ENCODE data around the gene ABHD17A.

ABHD17A gene

DNA sequence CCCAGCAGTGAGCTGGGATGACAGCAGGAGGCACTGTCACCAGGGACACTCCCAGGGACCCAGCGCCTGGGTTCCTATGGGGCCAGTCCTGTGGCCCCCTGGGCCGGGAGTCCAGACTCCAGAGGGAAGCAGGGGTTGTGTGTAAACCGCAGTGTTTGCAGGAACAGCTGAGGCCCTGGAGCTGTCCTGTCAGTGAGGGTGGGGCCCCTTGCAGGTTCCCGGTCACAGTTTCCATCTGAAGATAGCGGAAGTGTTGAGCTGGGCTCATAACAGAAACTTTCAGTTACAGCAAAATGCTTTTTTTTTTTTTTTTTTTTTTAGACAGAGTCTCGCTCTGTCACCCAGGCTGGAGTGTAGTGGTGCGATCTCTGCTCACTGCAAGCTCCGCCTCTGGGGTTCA, 38.0 kb upstream of the ABHD17A start (continued):
- TF ChIP-seq, protein P1, sequence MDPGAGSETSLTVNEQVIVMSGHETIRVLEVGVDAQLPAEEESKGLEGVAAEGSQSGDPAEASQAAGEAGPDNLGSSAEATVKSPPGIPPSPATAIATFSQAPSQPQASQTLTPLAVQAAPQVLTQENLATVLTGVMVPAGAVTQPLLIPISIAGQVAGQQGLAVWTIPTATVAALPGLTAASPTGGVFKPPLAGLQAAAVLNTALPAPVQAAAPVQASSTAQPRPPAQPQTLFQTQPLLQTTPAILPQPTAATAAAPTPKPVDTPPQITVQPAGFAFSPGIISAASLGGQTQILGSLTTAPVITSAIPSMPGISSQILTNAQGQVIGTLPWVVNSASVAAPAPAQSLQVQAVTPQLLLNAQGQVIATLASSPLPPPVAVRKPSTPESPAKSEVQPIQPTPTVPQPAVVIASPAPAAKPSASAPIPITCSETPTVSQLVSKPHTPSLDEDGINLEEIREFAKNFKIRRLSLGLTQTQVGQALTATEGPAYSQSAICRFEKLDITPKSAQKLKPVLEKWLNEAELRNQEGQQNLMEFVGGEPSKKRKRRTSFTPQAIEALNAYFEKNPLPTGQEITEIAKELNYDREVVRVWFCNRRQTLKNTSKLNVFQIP (CRISPR knock-in tag; IDR thresholded peaks at IDR 0.05; ENCODE audit: borderline replicate concordance, low read depth) = no peak
- no peak for TF ChIP-seq ISL1 (CRISPR knock-in tag; IDR thresholded peaks at IDR 0.05)
- TF ChIP-seq ZFP30 (CRISPR knock-in tag; IDR thresholded peaks at IDR 0.05) = no peak

DNA sequence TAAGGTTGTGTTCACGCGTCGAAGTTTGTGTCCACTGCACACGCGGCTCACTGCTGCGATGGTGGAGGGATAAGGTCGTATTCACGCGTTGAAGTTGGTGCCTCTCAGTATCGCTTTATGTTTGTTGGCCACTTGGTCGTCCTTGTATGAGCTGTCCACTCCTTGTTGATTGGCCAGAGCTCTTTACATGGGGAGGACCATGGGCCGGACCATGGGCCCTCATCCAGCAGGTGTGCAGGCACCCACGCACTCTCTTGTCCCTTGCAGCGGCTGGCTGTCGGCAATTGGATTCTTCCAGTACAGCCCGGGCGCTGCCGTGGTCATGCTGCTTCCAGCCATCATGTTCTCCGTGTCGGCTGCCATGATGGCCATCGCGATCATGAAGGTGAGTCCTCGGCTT, 37.5 kb upstream of the ABHD17A start:
- TF ChIP-seq ESRRG (CRISPR knock-in tag; IDR thresholded peaks at IDR 0.05) (no peak), ISL1 (CRISPR knock-in tag; IDR thresholded peaks at IDR 0.05) (no peak), CSDC2 (CRISPR knock-in tag; IDR thresholded peaks at IDR 0.05) (no peak), ZNF8 (CRISPR knock-in tag; IDR thresholded peaks at IDR 0.05) (no peak)
- TF ChIP-seq, protein P2, sequence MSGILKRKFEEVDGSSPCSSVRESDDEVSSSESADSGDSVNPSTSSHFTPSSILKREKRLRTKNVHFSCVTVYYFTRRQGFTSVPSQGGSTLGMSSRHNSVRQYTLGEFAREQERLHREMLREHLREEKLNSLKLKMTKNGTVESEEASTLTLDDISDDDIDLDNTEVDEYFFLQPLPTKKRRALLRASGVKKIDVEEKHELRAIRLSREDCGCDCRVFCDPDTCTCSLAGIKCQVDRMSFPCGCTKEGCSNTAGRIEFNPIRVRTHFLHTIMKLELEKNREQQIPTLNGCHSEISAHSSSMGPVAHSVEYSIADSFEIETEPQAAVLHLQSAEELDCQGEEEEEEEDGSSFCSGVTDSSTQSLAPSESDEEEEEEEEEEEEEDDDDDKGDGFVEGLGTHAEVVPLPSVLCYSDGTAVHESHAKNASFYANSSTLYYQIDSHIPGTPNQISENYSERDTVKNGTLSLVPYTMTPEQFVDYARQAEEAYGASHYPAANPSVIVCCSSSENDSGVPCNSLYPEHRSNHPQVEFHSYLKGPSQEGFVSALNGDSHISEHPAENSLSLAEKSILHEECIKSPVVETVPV (CRISPR knock-in tag; IDR thresholded peaks at IDR 0.05) = no peak
- ATAC-seq = no peak

DNA sequence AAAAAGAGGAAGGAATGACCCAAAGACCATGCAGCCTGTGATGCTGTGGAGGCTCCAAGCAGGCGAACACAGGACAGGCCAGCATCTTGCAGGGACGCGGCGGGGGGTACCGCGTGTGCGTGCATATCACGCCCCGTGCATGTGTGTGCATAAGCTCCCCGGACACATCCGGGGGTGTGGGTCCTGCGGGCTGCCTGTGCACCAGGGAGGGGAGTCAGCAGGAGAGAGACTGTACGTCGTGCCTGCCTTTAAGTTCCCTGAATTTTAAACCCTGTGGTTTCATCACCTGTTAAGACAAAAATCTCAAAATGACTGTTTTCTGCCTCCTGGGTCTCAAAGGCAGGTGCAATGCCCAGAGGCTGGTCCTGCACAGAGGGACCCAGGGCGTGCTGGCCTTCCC, 36.5 kb upstream of the ABHD17A start:
- TF ChIP-seq BACH2 (CRISPR knock-in tag; IDR thresholded peaks at IDR 0.05; ENCODE audit: borderline replicate concordance) (no peak), CSDC2 (CRISPR knock-in tag; IDR thresholded peaks at IDR 0.05) (no peak), TCF4 (CRISPR knock-in tag; IDR thresholded peaks at IDR 0.05; ENCODE audit: borderline replicate concordance) (no peak), ZNF8 (CRISPR knock-in tag; IDR thresholded peaks at IDR 0.05) (no peak), ZFP3 (CRISPR knock-in tag; IDR thresholded peaks at IDR 0.05) (no peak), ZFP30 (CRISPR knock-in tag; IDR thresholded peaks at IDR 0.05) (no peak), ZNF70 (CRISPR knock-in tag; IDR thresholded peaks at IDR 0.05) (no peak), SNAI2 (CRISPR knock-in tag; IDR thresholded peaks at IDR 0.05) (no peak), ESRRG (CRISPR knock-in tag; IDR thresholded peaks at IDR 0.05) (no peak), TOX (CRISPR knock-in tag; IDR thresholded peaks at IDR 0.05; ENCODE audit: borderline replicate concordance) (no peak), ZNF565 (CRISPR knock-in tag; conservative IDR thresholded peaks at IDR 0.05; ENCODE audit: low read depth) (no peak)
- TF ChIP-seq, protein P3, sequence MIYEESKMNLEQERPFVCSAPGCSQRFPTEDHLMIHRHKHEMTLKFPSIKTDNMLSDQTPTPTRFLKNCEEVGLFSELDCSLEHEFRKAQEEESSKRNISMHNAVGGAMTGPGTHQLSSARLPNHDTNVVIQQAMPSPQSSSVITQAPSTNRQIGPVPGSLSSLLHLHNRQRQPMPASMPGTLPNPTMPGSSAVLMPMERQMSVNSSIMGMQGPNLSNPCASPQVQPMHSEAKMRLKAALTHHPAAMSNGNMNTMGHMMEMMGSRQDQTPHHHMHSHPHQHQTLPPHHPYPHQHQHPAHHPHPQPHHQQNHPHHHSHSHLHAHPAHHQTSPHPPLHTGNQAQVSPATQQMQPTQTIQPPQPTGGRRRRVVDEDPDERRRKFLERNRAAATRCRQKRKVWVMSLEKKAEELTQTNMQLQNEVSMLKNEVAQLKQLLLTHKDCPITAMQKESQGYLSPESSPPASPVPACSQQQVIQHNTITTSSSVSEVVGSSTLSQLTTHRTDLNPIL (CRISPR knock-in tag; IDR thresholded peaks at IDR 0.05; ENCODE audit: low read depth) = no peak
- TF ChIP-seq, protein P4, sequence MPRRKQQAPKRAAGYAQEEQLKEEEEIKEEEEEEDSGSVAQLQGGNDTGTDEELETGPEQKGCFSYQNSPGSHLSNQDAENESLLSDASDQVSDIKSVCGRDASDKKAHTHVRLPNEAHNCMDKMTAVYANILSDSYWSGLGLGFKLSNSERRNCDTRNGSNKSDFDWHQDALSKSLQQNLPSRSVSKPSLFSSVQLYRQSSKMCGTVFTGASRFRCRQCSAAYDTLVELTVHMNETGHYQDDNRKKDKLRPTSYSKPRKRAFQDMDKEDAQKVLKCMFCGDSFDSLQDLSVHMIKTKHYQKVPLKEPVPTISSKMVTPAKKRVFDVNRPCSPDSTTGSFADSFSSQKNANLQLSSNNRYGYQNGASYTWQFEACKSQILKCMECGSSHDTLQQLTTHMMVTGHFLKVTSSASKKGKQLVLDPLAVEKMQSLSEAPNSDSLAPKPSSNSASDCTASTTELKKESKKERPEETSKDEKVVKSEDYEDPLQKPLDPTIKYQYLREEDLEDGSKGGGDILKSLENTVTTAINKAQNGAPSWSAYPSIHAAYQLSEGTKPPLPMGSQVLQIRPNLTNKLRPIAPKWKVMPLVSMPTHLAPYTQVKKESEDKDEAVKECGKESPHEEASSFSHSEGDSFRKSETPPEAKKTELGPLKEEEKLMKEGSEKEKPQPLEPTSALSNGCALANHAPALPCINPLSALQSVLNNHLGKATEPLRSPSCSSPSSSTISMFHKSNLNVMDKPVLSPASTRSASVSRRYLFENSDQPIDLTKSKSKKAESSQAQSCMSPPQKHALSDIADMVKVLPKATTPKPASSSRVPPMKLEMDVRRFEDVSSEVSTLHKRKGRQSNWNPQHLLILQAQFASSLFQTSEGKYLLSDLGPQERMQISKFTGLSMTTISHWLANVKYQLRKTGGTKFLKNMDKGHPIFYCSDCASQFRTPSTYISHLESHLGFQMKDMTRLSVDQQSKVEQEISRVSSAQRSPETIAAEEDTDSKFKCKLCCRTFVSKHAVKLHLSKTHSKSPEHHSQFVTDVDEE (CRISPR knock-in tag; IDR thresholded peaks at IDR 0.05) = no peak
- TF ChIP-seq, protein P1 (CRISPR knock-in tag; IDR thresholded peaks at IDR 0.05; ENCODE audit: borderline replicate concordance, low read depth) = no peak
- TF ChIP-seq, protein P2 (CRISPR knock-in tag; IDR thresholded peaks at IDR 0.05) = no peak
- ATAC-seq = no peak

DNA sequence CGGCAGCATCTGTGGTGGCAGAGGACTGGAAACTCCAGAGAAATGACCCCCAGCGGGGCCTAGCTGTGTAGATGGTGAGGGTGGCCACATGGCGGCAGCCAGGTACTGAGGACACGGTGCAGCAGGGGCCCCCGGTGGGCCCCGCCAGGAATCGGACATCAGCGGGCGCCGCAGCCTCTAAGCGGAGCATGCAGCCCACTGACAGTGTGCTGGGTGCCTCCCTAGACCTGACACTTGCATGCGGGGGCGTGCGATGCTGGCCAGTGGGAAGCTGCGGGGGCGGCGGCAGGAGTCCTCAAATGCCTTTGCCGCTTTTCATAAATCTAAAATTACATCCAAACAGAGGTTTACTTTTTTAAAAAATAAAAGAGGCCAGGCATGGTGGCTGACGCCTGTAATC, 36.0 kb upstream of the ABHD17A start:
- TF ChIP-seq BACH2 (CRISPR knock-in tag; IDR thresholded peaks at IDR 0.05; ENCODE audit: borderline replicate concordance) (no peak), GLIS3 (CRISPR knock-in tag; IDR thresholded peaks at IDR 0.05) (no peak), TOX (CRISPR knock-in tag; IDR thresholded peaks at IDR 0.05; ENCODE audit: borderline replicate concordance) (no peak), ARNTL (CRISPR knock-in tag; IDR thresholded peaks at IDR 0.05; ENCODE audit: borderline replicate concordance, low read depth) (no peak), ESRRG (CRISPR knock-in tag; IDR thresholded peaks at IDR 0.05) (no peak), ZNF8 (CRISPR knock-in tag; IDR thresholded peaks at IDR 0.05) (no peak), PPARA (CRISPR knock-in tag; IDR thresholded peaks at IDR 0.05; ENCODE audit: borderline replicate concordance) (no peak), ZC3H10 (CRISPR knock-in tag; IDR thresholded peaks at IDR 0.05) (no peak), ZNF565 (CRISPR knock-in tag; conservative IDR thresholded peaks at IDR 0.05; ENCODE audit: low read depth) (no peak), ZNF70 (CRISPR knock-in tag; IDR thresholded peaks at IDR 0.05) (no peak), OSR1 (CRISPR knock-in tag; IDR thresholded peaks at IDR 0.05) (no peak)
- TF ChIP-seq, protein P3 (CRISPR knock-in tag; IDR thresholded peaks at IDR 0.05; ENCODE audit: low read depth) = no peak
- no peak for ATAC-seq
